Glutamatergic neuron (in vitro differentiated cells): Measurements from ENCODE around the gene PPP2R2B. TPM values are rescaled to one million over a fixed set of nuclear protein-coding genes. Genes with fewer than 3 reads are reported as not detected.
A peak's percentile ranks its signal among the peaks of the same experiment; 100 is the strongest.

ENCODE experiments used
- DNase-seq: peaks from one replicate; pipeline ENCODE4 v3.0.0; 2022
- H3K27ac Mint-ChIP-seq: one replicate; pipeline ENCODE4 v1.8.0; 2020; ENCODE audit warnings: mild to moderate bottlenecking, mixed read lengths, inconsistent platforms; ENCODE audit not compliant: unreplicated experiment
- H3K27me3 Mint-ChIP-seq: one replicate; pipeline ENCODE4 v1.8.0; 2020; ENCODE audit warnings: mild to moderate bottlenecking, moderate library complexity, mixed read lengths, inconsistent platforms; ENCODE audit not compliant: unreplicated experiment
- H3K36me3 Mint-ChIP-seq: one replicate; pipeline ENCODE4 v1.8.0; 2020; ENCODE audit warnings: mild to moderate bottlenecking, mixed read lengths, inconsistent platforms; ENCODE audit not compliant: unreplicated experiment
- H3K4me1 Mint-ChIP-seq: one replicate; pipeline ENCODE4 v1.8.0; 2020; ENCODE audit warnings: mild to moderate bottlenecking, low read depth, mixed read lengths, inconsistent platforms; ENCODE audit not compliant: unreplicated experiment
- H3K4me3 Mint-ChIP-seq: one replicate; pipeline ENCODE4 v1.8.0; 2020; ENCODE audit warnings: mild to moderate bottlenecking, mixed read lengths, inconsistent platforms; ENCODE audit not compliant: unreplicated experiment
- H3K9me3 Mint-ChIP-seq: one replicate; pipeline ENCODE4 v1.8.0; 2020; ENCODE audit warnings: mild to moderate bottlenecking, moderate library complexity, mixed read lengths, inconsistent platforms; ENCODE audit not compliant: unreplicated experiment
- CTCF ChIP-seq: fragments of 200-600 bp; sonication (generic); IDR thresholded peaks from one replicate; pipeline ENCODE4 v1.5.0; 2021; ENCODE audit not compliant: partially characterized antibody, unreplicated experiment
- total RNA-seq: library from RNA; stranded (reverse); fragmentation: NEBNext Ultra II Directional; extraction: Animal tissue kit (Norgen Biotek cat#: 25700); gene quantifications from one replicate; pipeline ENCODE4 v1.2.1, GENCODE V29; 2021; ENCODE audit not compliant: unreplicated experiment

The PPP2R2B gene
- total RNA-seq, 1 donor from 2014 or later: 11.4 TPM

GRCh38 chr5:146623666-146624065 lies 254.9 kb downstream of the PPP2R2B start:
- no peaks in the 10 kb centered on the region for H3K9me3 Mint-ChIP-seq
- DNase-seq: no peak
- TF ChIP-seq CTCF: no peak
- peaks cover 17% of the 10 kb centered on the region for H3K4me1 Mint-ChIP-seq
- H3K36me3 Mint-ChIP-seq: no peaks in the 10 kb centered on the region
- H3K27me3 Mint-ChIP-seq: peaks cover 1% of the 10 kb centered on the region
- H3K4me3 Mint-ChIP-seq: no peak overlapping the region
- H3K27ac Mint-ChIP-seq: no peak overlapping the region

GRCh38 chr5:146623009-146623408 lies 255.5 kb downstream of the PPP2R2B start:
- Mint-ChIP-seq H3K27ac (no peak overlapping the region), H3K9me3 (no peaks in the 10 kb centered on the region)

GRCh38 chr5:146622391-146622790 lies 256.2 kb downstream of the PPP2R2B start:
- H3K9me3 Mint-ChIP-seq: no peaks in the 10 kb centered on the region
- no peak for DNase-seq
- no peaks in the 10 kb centered on the region for H3K36me3 Mint-ChIP-seq
- no peak overlapping the region for H3K4me3 Mint-ChIP-seq
- peaks cover 17% of the 10 kb centered on the region for H3K4me1 Mint-ChIP-seq
- no peak overlapping the region for H3K27ac Mint-ChIP-seq
- peaks cover 1% of the 10 kb centered on the region for H3K27me3 Mint-ChIP-seq
- peak; percentile 72 for TF ChIP-seq CTCF

More at GRCh38 chr5:146623009-146623408, 255.5 kb downstream of the PPP2R2B start:
- no peaks in the 10 kb centered on the region for H3K36me3 Mint-ChIP-seq
- TF ChIP-seq CTCF: no peak
- H3K27me3 Mint-ChIP-seq: peaks cover 1% of the 10 kb centered on the region
- no peak overlapping the region for H3K4me3 Mint-ChIP-seq
- peaks cover 17% of the 10 kb centered on the region for H3K4me1 Mint-ChIP-seq
- no peak for DNase-seq

- Mint-ChIP-seq H3K36me3 (peaks cover 5% of the 10 kb centered on the region), H3K4me1 (peaks cover 17% of the 10 kb centered on the region), H3K4me3 (no peak overlapping the region), H3K9me3 (peaks cover 4% of the 10 kb centered on the region), H3K27ac (no peak overlapping the region), H3K27me3 (no peaks in the 10 kb centered on the region)
- no peak for TF ChIP-seq CTCF
- DNase-seq: peak; percentile 43
Observed at GRCh38 chr5:146620669-146621051, 257.9 kb downstream of the PPP2R2B start.

GRCh38 chr5:146620031-146620668 lies 258.4 kb downstream of the PPP2R2B start:
- peaks cover 7% of the 10 kb centered on the region for H3K36me3 Mint-ChIP-seq
- no peaks in the 10 kb centered on the region for H3K27me3 Mint-ChIP-seq
- H3K4me3 Mint-ChIP-seq: no peak overlapping the region
- peaks cover 6% of the 10 kb centered on the region for H3K9me3 Mint-ChIP-seq
- no peak for DNase-seq
- TF ChIP-seq CTCF: no peak
- H3K27ac Mint-ChIP-seq: no peak overlapping the region
- H3K4me1 Mint-ChIP-seq: peaks cover 17% of the 10 kb centered on the region
